ENCODE measurements around the gene USP49.

The USP49 gene

GRCh38 chr6:41914869-41915530 is 19.8 kb upstream of the USP49 start:
- DNase-seq: no peak
- no peak overlapping the region for H3K4me3 Mint-ChIP-seq
- H3K27ac Mint-ChIP-seq: peak overlapping the region; percentile 68
- H3K4me1 Mint-ChIP-seq: peaks cover 43% of the 10 kb centered on the region
- CTCF ChIA-PET: interaction anchor here (0.7 to 2.3 kb wide), 2 partner anchors 10 to 130 kb away, joined by 3 to 6 read pairs; no protein-coding TSS in a partner anchor
- no peaks in the 10 kb centered on the region for H3K27me3 Mint-ChIP-seq
- H3K9me3 Mint-ChIP-seq: no peaks in the 10 kb centered on the region
- peaks cover 38% of the 10 kb centered on the region for H3K36me3 Mint-ChIP-seq

DNA sequence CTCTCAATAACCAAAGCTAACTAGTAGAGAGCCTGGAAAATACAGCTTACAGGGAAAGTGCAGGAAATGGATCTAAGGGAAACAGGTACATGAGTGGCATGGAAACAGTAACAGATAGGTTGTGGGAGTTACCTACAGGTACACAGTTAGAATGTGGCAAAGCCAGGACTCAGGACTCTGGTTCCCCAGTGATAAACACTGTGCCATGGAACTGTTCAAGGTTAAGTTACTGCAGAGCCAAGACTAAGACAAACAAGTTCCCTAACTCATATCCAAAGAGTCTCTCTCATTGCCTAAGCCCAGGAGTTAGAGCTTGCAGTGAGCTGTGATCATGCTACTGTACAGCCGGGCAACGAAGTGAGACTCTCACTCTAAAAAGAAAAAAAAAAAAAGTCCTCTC is 19.2 kb upstream of the USP49 start:
- Mint-ChIP-seq H3K4me3 (no peak overlapping the region), H3K27ac (no peak overlapping the region), H3K36me3 (peaks cover 38% of the 10 kb centered on the region), H3K4me1 (peaks cover 40% of the 10 kb centered on the region), H3K9me3 (no peaks in the 10 kb centered on the region), H3K27me3 (no peaks in the 10 kb centered on the region)
- CTCF ChIA-PET: interaction anchor here (0.7 kb wide), 1 partner anchor 131 kb away, joined by 3 read pairs; no protein-coding TSS in a partner anchor
- no peak for DNase-seq

DNA sequence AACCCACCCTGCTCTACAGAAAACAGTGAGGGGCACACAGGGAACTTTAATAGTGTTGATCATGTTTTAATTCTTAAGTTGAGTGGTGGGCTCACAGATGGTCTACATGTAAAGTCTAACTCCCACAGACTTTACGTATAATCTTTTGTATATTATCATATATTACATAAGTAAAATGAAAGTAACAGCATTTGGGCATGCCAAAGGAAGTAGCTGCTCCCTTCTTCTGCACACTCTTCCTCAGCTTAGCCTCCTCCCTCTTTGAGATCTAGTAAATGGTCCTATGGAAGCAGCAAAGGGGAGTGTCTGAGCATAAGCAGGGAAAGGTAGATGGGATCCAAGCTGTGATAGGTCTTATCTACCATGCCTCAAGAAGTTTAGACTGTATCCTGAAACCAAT is 14.6 kb upstream of the USP49 start:
- H3K36me3 Mint-ChIP-seq: peaks cover 46% of the 10 kb centered on the region
- no peak overlapping the region for H3K4me3 Mint-ChIP-seq
- CTCF ChIA-PET: no interaction called here

DNA sequence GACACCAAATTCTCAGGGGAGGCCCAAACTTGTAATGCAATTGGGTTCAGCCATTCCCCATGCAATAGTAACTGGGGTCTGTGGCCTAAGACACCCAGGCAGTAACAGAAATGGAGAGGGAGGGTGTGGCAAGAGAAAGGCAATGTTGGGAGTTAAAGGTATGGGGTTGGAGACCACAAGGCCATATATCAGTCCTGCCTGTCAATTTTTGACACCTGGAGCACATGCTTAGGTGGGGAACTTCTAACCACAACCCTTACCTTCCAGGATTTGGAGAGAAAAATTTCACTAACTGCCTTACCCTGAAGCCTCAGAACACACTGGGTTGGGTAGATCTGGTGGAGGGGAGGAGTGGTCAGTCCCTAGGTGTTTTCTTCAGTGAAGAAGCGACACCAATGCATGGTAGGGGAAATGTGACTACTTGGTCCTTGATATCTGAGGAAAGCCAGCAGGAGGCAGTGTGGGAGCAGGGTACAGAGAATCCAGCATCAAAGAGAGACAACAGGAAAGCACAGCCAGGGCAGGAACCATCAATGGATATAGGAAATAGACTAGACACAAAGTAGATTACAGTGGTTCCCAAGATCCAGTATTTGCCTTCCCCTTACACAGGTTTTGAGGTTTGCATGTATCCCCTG is 6.8 kb upstream of the USP49 start:
- H3K27me3 Mint-ChIP-seq: no peaks in the 10 kb centered on the region
- CTCF ChIA-PET: interaction anchor here (0.9 to 7.5 kb wide), 3 partner anchors 37 to 142 kb away, joined by 3 to 112 read pairs (median 3); no protein-coding TSS in a partner anchor
- peaks cover 33% of the 10 kb centered on the region for H3K4me1 Mint-ChIP-seq
- DNase-seq: peak; percentile 82
- no peaks in the 10 kb centered on the region for H3K9me3 Mint-ChIP-seq
- peaks cover 27% of the 10 kb centered on the region for H3K36me3 Mint-ChIP-seq
- H3K4me3 Mint-ChIP-seq: no peak overlapping the region
- H3K27ac Mint-ChIP-seq: peak overlapping the region; percentile 9

More for the DNA sequence above, 14.6 kb upstream of the USP49 start:
- no peaks in the 10 kb centered on the region for H3K9me3 Mint-ChIP-seq
- H3K4me1 Mint-ChIP-seq: peaks cover 32% of the 10 kb centered on the region
- no peaks in the 10 kb centered on the region for H3K27me3 Mint-ChIP-seq
- H3K27ac Mint-ChIP-seq: no peak overlapping the region
- DNase-seq: no peak

DNA sequence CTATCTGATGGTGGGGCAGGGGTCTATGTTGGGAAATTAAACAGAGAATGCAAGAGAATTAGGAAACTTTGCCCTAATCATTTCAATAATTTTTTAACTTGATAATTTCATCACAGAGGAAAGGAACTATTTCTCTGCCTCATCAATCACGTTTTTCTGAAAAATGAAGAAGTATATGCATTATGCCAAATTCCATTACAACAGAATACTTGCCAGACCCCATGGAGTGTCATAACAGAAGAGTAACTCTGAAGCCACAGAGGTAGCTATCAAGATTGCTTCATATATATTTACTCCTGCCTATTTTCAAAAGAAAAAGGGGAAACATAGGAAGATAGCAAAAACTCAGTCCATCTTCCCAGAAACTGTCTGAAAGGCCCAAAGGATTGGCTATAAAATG is 5.7 kb upstream of the USP49 start:
- DNase-seq: no peak
- CTCF ChIA-PET: interaction anchor here (0.7 to 7.5 kb wide), 3 partner anchors 38 to 143 kb away, joined by 3 to 112 read pairs (median 3); no protein-coding TSS in a partner anchor
- H3K4me3 Mint-ChIP-seq: no peak overlapping the region
- no peaks in the 10 kb centered on the region for H3K9me3 Mint-ChIP-seq
- H3K36me3 Mint-ChIP-seq: peaks cover 23% of the 10 kb centered on the region
- H3K4me1 Mint-ChIP-seq: peaks cover 37% of the 10 kb centered on the region
- H3K27ac Mint-ChIP-seq: no peak overlapping the region
- no peaks in the 10 kb centered on the region for H3K27me3 Mint-ChIP-seq

GRCh38 chr6:41896281-41896680 is 1.1 kb upstream of the USP49 start:
- Mint-ChIP-seq H3K9me3 (no peaks in the 10 kb centered on the region), H3K4me3 (no peak overlapping the region), H3K36me3 (peaks cover 2% of the 10 kb centered on the region), H3K4me1 (peaks cover 17% of the 10 kb centered on the region), H3K27me3 (no peaks in the 10 kb centered on the region), H3K27ac (peak overlapping the region; percentile 79)
- CTCF ChIA-PET: interaction anchor here (0.7 to 2.0 kb wide), 6 partner anchors 9 to 152 kb away, joined by 3 to 11 read pairs (median 4); partner anchors contain the start of genes BYSL and MED20
- DNase-seq: no peak

DNA sequence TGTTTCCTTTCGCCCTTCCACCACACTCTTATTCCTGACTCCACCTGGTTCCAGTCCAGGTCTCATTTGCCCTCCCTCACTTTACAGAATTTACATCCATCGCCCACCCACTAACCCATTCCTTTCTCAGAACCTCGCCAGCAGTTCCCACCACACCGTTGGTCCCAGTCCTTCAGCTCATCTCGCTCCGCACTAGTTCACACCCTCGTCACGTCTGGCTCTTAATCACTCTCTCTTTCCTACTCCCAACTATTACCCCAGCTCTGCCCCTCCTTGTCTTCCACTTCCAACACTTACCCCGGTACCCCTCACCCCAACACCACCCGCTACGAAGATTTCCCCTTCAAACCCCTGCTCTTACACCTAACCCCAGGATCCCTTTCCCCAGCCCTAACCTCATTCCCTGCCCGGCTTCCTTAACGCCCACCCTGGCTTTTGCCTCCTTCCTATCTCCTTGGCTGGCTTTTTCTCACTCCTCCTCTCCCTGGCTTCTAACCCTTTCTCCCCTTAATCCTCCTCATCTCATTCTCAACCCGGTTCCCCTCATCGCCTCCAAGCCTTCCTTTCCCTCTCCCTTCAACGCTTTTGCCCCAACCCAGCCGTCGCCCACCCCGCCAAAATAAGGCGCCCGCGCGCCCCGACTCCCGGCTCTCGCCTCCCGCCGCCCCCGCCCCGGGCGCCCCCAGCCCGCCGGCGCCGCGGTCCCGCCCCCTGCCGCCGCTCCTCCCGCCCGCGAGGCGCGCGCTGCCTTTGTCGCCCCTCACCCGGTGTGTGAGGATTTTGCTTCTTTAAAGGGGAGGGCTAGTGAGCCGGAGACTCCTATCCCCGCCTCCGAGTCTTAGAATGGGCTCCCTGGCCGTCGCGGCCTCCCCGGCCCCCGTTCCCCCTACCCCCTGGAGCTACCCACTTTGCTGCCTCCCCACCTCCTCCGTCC is 542 bp downstream of the USP49 start:
- Mint-ChIP-seq H3K27me3 (no peaks in the 10 kb centered on the region), H3K9me3 (no peaks in the 10 kb centered on the region), H3K36me3 (no peaks in the 10 kb centered on the region), H3K4me1 (peaks cover 17% of the 10 kb centered on the region), H3K4me3 (no peak overlapping the region), H3K27ac (peak overlapping the region; percentile 58)
- CTCF ChIA-PET: interaction anchor here (1.0 to 2.0 kb wide), 6 partner anchors 26 to 154 kb away, joined by 3 to 11 read pairs (median 4); partner anchors contain the start of genes BYSL, MED20 and TOMM6
- no peak for DNase-seq

DNA sequence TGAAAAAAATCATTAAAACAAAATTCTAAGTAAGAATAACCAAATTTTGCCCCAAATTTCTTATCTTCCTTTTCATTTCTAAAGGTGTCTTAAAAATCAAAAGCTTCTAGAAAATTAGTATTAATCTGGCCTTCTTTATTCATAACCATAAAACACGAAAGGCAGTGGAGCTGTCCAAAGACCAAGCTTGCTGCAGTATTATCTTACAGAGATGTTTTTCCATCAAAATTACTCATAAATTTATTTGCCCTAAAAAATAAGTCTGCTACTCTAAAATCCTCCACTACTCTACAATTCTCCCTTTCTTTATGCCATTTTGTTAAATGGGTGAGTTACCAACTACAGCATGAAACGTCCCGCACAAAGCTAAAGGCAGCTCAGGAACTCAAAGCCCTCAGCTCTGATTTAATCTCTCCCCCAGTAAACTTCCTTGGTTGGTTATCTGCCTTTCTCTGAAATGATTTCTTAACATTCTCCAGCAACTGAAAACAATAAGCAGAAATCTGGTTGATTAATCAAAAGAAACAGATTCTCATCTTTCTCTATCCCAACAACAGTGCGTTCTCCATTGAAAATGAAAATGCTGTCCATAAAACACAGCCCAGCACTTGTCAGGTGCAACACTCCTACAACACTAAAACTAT is 2.1 kb downstream of the USP49 start:
- Mint-ChIP-seq H3K27me3 (no peaks in the 10 kb centered on the region), H3K27ac (no peak overlapping the region), H3K4me3 (no peak overlapping the region), H3K4me1 (peaks cover 17% of the 10 kb centered on the region), H3K36me3 (no peaks in the 10 kb centered on the region), H3K9me3 (no peaks in the 10 kb centered on the region)
- CTCF ChIA-PET: interaction anchor here (0.8 to 1.3 kb wide), 3 partner anchors 43 to 105 kb away, joined by 3 to 4 read pairs (median 3); partner anchors contain the start of gene TOMM6
- no peak for DNase-seq

DNA sequence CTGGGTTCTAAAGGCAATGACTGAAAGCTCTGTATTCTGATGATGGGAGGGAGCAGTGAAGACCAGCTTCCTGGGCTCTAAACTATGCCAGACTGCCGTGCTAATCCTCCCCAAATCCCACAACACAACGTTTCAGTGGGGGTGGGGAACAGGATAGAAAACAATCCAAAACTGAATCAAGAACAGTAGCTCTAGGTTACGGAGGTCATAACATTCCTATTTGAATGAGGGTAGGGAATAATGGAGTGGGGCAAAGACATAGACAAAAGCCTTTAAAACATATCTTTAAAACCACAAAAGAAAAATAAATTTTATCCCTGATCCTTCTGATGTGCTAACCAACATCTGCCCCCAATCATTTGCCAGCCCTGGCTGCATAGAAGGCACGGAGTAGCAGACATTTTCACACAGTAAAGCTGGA is 7.8 kb downstream of the USP49 start:
- Mint-ChIP-seq H3K27me3 (no peaks in the 10 kb centered on the region), H3K36me3 (no peaks in the 10 kb centered on the region), H3K9me3 (no peaks in the 10 kb centered on the region), H3K4me3 (no peak overlapping the region), H3K27ac (no peak overlapping the region), H3K4me1 (peaks cover 2% of the 10 kb centered on the region)
- DNase-seq: no peak
- CTCF ChIA-PET: interaction anchor here (1.1 to 1.2 kb wide), 2 partner anchors 34 to 40 kb away, joined by 3 read pairs; partner anchors contain the start of genes BYSL and MED20

- CTCF ChIA-PET: interaction anchor here (0.6 to 1.1 kb wide), 2 partner anchors 218 to 643 kb away, joined by 3 read pairs; no protein-coding TSS in a partner anchor
- no peak for DNase-seq
- Mint-ChIP-seq H3K9me3 (no peaks in the 10 kb centered on the region), H3K27me3 (no peaks in the 10 kb centered on the region), H3K4me1 (no peaks in the 10 kb centered on the region), H3K27ac (no peak overlapping the region), H3K4me3 (no peak overlapping the region), H3K36me3 (no peaks in the 10 kb centered on the region)
Measured at GRCh38 chr6:41885930-41886329, 9.2 kb downstream of the USP49 start.

- no peaks in the 10 kb centered on the region for H3K4me1 Mint-ChIP-seq
- DNase-seq: no peak
- CTCF ChIA-PET: no interaction called here
- H3K9me3 Mint-ChIP-seq: no peaks in the 10 kb centered on the region
- no peaks in the 10 kb centered on the region for H3K27me3 Mint-ChIP-seq
- H3K36me3 Mint-ChIP-seq: no peaks in the 10 kb centered on the region
- H3K4me3 Mint-ChIP-seq: no peak overlapping the region
- H3K27ac Mint-ChIP-seq: no peak overlapping the region
Measured at GRCh38 chr6:41884957-41885356, 10.2 kb downstream of the USP49 start.

GRCh38 chr6:41881506-41881905 is 13.7 kb downstream of the USP49 start:
- Mint-ChIP-seq H3K27ac (no peak overlapping the region), H3K9me3 (no peaks in the 10 kb centered on the region), H3K27me3 (no peaks in the 10 kb centered on the region), H3K36me3 (no peaks in the 10 kb centered on the region), H3K4me1 (no peaks in the 10 kb centered on the region), H3K4me3 (no peak overlapping the region)
- CTCF ChIA-PET: no interaction called here
- DNase-seq: no peak

DNA sequence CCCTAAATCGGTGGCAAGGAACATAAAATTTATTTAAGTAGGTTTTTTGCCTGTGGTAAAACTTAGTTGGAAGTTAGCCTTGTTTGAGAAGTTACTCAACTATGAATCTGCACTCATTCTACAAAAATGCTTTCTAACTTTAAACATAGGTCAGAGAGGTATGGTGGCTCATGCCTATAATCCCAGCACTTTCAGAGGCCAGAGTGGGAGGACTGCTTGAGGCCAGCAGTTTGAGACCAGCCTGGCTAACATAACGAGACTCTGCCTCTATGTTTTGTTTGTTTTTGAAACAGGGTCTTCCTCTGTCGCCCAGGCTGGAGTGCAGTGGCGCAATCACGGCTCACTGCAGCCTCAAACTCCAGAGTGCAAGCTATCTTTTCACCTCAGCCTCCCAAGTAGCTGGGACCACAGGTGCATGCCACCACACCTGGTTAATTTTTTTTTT is 16.2 kb downstream of the USP49 start:
- H3K27ac Mint-ChIP-seq: no peak overlapping the region
- CTCF ChIA-PET: no interaction called here
- H3K4me1 Mint-ChIP-seq: no peaks in the 10 kb centered on the region
- H3K36me3 Mint-ChIP-seq: no peaks in the 10 kb centered on the region
- H3K9me3 Mint-ChIP-seq: no peaks in the 10 kb centered on the region
- H3K4me3 Mint-ChIP-seq: no peak overlapping the region
- no peak for DNase-seq
- H3K27me3 Mint-ChIP-seq: no peaks in the 10 kb centered on the region

Data from activated naive CD4-positive, alpha-beta T cell treated with anti-CD3 and anti-CD28 coated beads, Interleukin-2, amount 10 ng/mL, durations not matched to agents 7 days and 5 days (primary cell).